Measurements from ENCODE around the gene OSBPL5.

The OSBPL5 gene

GRCh38 chr11:3193373-3194015 is 28.4 kb upstream of the OSBPL5 start:
- intact Hi-C loops (cut with micrococcal nuclease): no loop called here
- Mint-ChIP-seq H3K36me3 (ENCODE audit: low read depth) (no peaks in the 10 kb centered on the region), H3K27ac (no peak overlapping the region), H3K4me1 (ENCODE audit: low read depth) (peaks cover 7% of the 10 kb centered on the region), H3K4me3 (no peak overlapping the region), H3K27me3 (peaks cover 54% of the 10 kb centered on the region), H3K9me3 (no peaks in the 10 kb centered on the region)

GRCh38 chr11:3192511-3193372 is 27.6 kb upstream of the OSBPL5 start:
- Mint-ChIP-seq H3K9me3 (no peaks in the 10 kb centered on the region), H3K4me1 (ENCODE audit: low read depth) (peaks cover 7% of the 10 kb centered on the region), H3K36me3 (ENCODE audit: low read depth) (no peaks in the 10 kb centered on the region), H3K27me3 (peaks cover 52% of the 10 kb centered on the region), H3K27ac (no peak overlapping the region), H3K4me3 (no peak overlapping the region)
- intact Hi-C loops (cut with micrococcal nuclease): no loop called here

- Mint-ChIP-seq H3K36me3 (ENCODE audit: low read depth) (no peaks in the 10 kb centered on the region), H3K4me3 (no peak overlapping the region), H3K27me3 (peaks cover 44% of the 10 kb centered on the region), H3K27ac (no peak overlapping the region), H3K9me3 (no peaks in the 10 kb centered on the region), H3K4me1 (ENCODE audit: low read depth) (peaks cover 7% of the 10 kb centered on the region)
- intact Hi-C loops (cut with micrococcal nuclease): no loop called here
Measured at GRCh38 chr11:3191586-3192324, 26.6 kb upstream of the OSBPL5 start.

DNA sequence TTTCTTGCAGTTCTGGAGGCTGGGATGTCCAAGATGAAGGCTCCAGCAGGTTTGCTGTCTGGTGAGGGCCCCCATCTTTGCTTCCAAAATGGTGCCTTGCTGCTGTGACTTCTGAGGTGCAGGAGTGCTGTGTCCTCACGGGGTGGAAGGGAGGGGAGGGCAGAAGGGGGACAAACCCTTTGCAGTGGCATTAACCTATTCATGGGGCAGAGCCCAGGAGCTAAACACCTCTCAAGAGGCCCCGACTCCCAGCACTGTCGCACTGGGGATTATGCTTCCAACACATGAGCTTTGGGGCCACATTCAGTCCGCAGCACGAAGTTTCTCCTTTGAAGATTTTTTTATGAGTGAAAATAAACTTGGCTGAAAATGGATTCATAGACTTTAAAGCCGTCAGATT is 25.5 kb upstream of the OSBPL5 start:
- Mint-ChIP-seq H3K4me1 (ENCODE audit: low read depth) (peaks cover 7% of the 10 kb centered on the region), H3K36me3 (ENCODE audit: low read depth) (no peaks in the 10 kb centered on the region), H3K4me3 (no peak overlapping the region), H3K27ac (no peak overlapping the region), H3K9me3 (no peaks in the 10 kb centered on the region), H3K27me3 (peaks cover 40% of the 10 kb centered on the region)
- intact Hi-C loops (cut with micrococcal nuclease): no loop called here

DNA sequence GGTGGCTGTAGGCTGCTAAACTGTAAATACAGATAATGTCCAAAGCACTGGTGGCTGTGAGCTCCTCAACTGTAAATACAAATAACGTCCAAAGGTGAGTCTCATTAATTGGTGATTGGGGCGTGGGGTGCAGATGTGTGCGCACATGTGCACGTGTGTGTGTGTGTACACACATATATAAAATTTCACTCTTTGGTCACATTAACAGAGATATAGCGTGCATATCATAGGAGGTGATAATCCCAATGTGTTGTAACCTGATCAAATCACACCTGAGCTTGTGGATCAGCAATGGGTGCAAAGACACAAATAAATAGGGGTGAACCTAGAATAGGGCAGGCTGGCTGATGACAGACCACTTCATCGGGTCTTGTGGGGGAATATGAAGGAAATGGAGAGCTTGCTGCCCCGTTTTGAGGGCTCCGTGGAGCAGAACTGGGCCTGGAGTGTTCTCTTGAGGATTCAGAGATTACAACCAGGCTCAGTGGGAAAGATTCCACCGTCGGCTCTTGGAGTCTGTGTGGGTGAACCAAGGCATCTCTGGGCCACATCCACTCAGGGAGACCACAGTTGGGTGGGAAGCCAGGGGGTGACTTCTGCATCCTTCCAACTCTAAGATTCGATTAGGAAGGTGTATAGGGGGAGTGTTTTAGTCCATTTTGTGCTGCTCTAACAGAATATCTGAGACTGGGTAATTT is 24.9 kb upstream of the OSBPL5 start:
- intact Hi-C loops (cut with micrococcal nuclease): no loop called here
- no peak overlapping the region for H3K27ac Mint-ChIP-seq
- peaks cover 1% of the 10 kb centered on the region for H3K9me3 Mint-ChIP-seq
- H3K4me3 Mint-ChIP-seq: no peak overlapping the region
- peaks cover 3% of the 10 kb centered on the region for H3K4me1 Mint-ChIP-seq (ENCODE audit: low read depth)
- no peaks in the 10 kb centered on the region for H3K36me3 Mint-ChIP-seq (ENCODE audit: low read depth)
- peaks cover 35% of the 10 kb centered on the region for H3K27me3 Mint-ChIP-seq

DNA sequence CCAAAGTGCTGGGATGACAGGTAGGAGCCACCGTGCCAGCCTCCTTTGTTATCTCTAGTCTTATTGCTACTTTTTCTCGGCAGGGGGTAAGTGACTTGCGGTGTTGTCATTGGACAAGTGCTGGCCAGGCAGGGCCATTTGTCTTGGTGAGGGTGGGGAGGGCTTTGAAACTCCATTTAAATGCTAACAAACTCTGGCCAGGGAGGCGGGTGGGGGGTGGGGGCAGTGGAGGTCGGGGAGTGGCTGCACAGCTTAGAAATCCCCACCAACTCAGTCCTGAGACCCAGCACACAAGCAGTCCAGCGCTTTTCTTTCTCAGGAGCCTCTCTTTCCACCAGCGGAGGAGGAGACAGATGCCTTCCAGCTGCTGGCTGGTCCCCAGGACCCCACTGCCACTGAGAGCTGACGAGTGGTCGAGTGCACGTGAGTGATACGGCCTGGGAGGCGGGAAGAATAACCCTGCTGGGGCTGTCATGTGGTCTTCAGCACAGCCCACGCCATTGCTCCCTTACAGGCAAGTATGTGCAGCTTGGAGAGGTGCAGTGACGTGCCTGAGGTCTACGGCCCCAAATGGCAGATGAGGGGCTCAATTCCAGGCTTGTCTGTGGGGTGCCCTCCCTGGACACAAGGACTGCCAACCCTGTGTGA is 24.2 kb upstream of the OSBPL5 start:
- Mint-ChIP-seq H3K9me3 (peaks cover 8% of the 10 kb centered on the region), H3K4me3 (no peak overlapping the region), H3K27me3 (peaks cover 30% of the 10 kb centered on the region), H3K36me3 (ENCODE audit: low read depth) (no peaks in the 10 kb centered on the region), H3K4me1 (ENCODE audit: low read depth) (peaks cover 6% of the 10 kb centered on the region), H3K27ac (no peak overlapping the region)
- intact Hi-C loops (cut with micrococcal nuclease): no loop called here

- Mint-ChIP-seq H3K36me3 (ENCODE audit: low read depth) (no peaks in the 10 kb centered on the region), H3K27ac (no peak overlapping the region), H3K4me1 (ENCODE audit: low read depth) (peaks cover 6% of the 10 kb centered on the region), H3K9me3 (peaks cover 8% of the 10 kb centered on the region), H3K4me3 (no peak overlapping the region), H3K27me3 (peaks cover 24% of the 10 kb centered on the region)
- intact Hi-C loops (cut with micrococcal nuclease): no loop called here
Measured at GRCh38 chr11:3188496-3189195, 23.5 kb upstream of the OSBPL5 start.

GRCh38 chr11:3186166-3186953 is 21.2 kb upstream of the OSBPL5 start:
- Mint-ChIP-seq H3K27ac (no peak overlapping the region), H3K4me3 (no peak overlapping the region), H3K36me3 (ENCODE audit: low read depth) (no peaks in the 10 kb centered on the region), H3K27me3 (peaks cover 10% of the 10 kb centered on the region), H3K9me3 (peaks cover 8% of the 10 kb centered on the region), H3K4me1 (ENCODE audit: low read depth) (peaks cover 6% of the 10 kb centered on the region)
- intact Hi-C loops (cut with micrococcal nuclease): no loop called here

DNA sequence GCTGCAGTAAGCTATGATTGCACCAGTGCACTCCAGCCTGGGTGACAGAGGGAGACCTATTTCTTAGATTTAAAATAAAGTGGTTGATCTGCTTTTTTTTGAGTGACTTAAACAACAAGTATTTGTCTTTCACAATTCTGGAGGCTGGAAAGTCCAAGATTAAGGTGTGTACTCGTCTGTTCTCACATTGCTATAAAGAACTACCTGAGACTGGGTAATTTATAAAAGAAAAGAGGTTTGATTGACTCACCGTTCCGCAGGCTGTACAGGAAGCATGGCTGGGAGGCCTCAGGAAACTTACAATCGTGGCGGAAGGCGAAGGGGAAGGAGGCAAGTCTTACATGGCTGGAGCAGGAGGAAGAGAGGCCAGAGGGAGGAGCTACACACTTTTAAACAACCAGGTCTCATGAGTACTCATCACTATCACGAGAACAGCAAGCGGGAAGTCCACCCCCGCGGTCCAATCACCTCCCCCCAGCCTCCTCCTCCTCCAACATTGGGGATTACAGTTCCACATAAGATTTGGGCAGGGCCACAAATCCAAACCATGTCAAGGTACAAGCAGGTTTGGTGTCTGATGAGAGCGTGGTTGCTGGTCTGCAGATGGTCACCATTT is 19.7 kb upstream of the OSBPL5 start:
- peaks cover 6% of the 10 kb centered on the region for H3K4me1 Mint-ChIP-seq (ENCODE audit: low read depth)
- no peak overlapping the region for H3K4me3 Mint-ChIP-seq
- no peak overlapping the region for H3K27ac Mint-ChIP-seq
- H3K27me3 Mint-ChIP-seq: peaks cover 7% of the 10 kb centered on the region
- intact Hi-C loops (cut with micrococcal nuclease): no loop called here
- H3K9me3 Mint-ChIP-seq: peaks cover 8% of the 10 kb centered on the region
- H3K36me3 Mint-ChIP-seq (ENCODE audit: low read depth): no peaks in the 10 kb centered on the region

DNA sequence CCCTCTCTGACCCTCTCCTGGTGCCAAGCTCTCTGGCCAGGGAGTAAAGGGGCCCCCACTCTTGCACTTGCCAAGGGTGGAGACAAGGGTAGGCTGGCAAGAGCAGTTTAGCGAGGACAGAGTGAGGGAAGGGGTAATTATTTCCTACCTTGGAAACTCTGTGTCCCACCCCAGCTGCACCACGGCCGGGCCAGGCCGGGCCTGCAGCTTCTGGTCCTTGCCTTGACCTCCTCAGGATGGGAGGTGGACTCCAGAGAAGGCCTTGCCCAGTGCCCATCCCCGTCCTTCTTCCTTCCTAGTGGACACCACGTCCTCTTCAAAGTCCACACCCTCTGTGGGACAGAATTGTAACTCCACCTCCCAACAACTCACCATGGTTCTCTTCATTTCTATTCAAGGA is 18.4 kb upstream of the OSBPL5 start:
- Mint-ChIP-seq H3K36me3 (ENCODE audit: low read depth) (no peaks in the 10 kb centered on the region), H3K9me3 (peaks cover 8% of the 10 kb centered on the region)

DNA sequence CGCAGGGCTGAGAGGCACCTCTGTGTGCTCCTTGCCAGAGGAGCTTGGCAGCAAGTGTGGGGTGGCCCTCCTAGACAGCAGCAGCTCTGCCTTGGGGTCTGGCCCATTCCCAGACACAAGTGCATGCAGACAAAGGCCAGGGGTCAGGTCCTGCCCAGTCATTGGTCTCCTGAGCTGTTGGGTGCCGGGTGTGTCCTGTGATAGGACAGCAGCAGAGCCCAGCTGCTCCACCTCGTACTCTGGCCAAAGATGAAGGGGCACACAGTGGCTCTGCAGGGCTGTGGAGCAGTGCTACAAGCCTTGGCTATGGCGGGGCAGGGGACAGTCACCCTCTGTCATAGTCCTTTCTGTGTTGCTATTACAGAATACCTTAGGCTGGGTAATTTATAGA is 17.3 kb upstream of the OSBPL5 start:
- H3K4me3 Mint-ChIP-seq: no peak overlapping the region
- H3K4me1 Mint-ChIP-seq (ENCODE audit: low read depth): peaks cover 6% of the 10 kb centered on the region
- intact Hi-C loops (cut with micrococcal nuclease): no loop called here
- peaks cover 8% of the 10 kb centered on the region for H3K9me3 Mint-ChIP-seq
- H3K27ac Mint-ChIP-seq: no peak overlapping the region
- H3K27me3 Mint-ChIP-seq: peaks cover 3% of the 10 kb centered on the region
- no peaks in the 10 kb centered on the region for H3K36me3 Mint-ChIP-seq (ENCODE audit: low read depth)

More for the DNA sequence above, 18.4 kb upstream of the OSBPL5 start:
- Mint-ChIP-seq H3K27me3 (peaks cover 6% of the 10 kb centered on the region), H3K4me1 (ENCODE audit: low read depth) (peaks cover 6% of the 10 kb centered on the region), H3K4me3 (no peak overlapping the region), H3K27ac (no peak overlapping the region)
- intact Hi-C loops (cut with micrococcal nuclease): no loop called here
